PC-3 (cell line): ENCODE results near the gene ZNF600.
"Not testable (repeated sequence)": the region's sequence is repeated elsewhere in the genome, so short reads cannot be mapped to it uniquely, and the experiment has no call there.

ENCODE experiments used
- CTCF ChIP-seq: fragments of 300-600 bp; sonication (generic); conservative IDR thresholded peaks from 2 replicates; pipeline ENCODE4 v1.5.1; 2017; ENCODE audit warnings: antibody characterized with exemption, low read depth, mild to moderate bottlenecking, low read length
- EZH2 ChIP-seq: fragments of 300-600 bp; sonication (generic); IDR thresholded peaks from one replicate; pipeline ENCODE4 v1.6.1; 2017; ENCODE audit warnings: antibody characterized with exemption, mild to moderate bottlenecking, low read length; ENCODE audit not compliant: unreplicated experiment
- EZH2phosphoT487 ChIP-seq: fragments of 300-600 bp; sonication (generic); IDR thresholded peaks from 2 replicates; pipeline ENCODE4 v1.6.1; 2018; ENCODE audit warnings: mild to moderate bottlenecking, antibody characterized with exemption, low read length, borderline replicate concordance

GRCh38 chr19:52782864-52783263 is 3.7 kb downstream of the ZNF600 start:
- not testable (repeated sequence) for TF ChIP-seq CTCF, EZH2phosphoT487, EZH2
